Stimulated activated memory B cell treated with anti-CD40 and anti-IgM and Interleukin-4, amounts not matched to agents 10 μg/mL and 1 μg/mL and 100 μg/mL, for 72 hours (primary cell): ENCODE data around the gene PRCD.
"Not testable (repeated sequence)": the region's sequence is repeated elsewhere in the genome, so short reads cannot be mapped to it uniquely, and the experiment has no call there.

Experiments used
- ATAC-seq: fragments of 150-1000 bp; cut with Tn5 transposase; 2 replicates; pipeline ENCODE4 v1.10.0; 2021
- H3K27ac Mint-ChIP-seq: one replicate; pipeline ENCODE4 v1.8.0; 2022; ENCODE audit warnings: mild to moderate bottlenecking, mixed read lengths
- H3K27me3 Mint-ChIP-seq: one replicate; pipeline ENCODE4 v1.8.0; 2022; ENCODE audit warnings: mixed read lengths
- H3K36me3 Mint-ChIP-seq: one replicate; pipeline ENCODE4 v1.8.0; 2022; ENCODE audit warnings: mixed read lengths
- H3K4me1 Mint-ChIP-seq: one replicate; pipeline ENCODE4 v1.8.0; 2022; ENCODE audit warnings: mixed read lengths
- H3K4me3 Mint-ChIP-seq: one replicate; pipeline ENCODE4 v1.8.0; 2022; ENCODE audit warnings: mild to moderate bottlenecking, moderate library complexity, mixed read lengths
- H3K9me3 Mint-ChIP-seq: one replicate; pipeline ENCODE4 v1.8.0; 2022; ENCODE audit warnings: mixed read lengths

Gene PRCD

DNA sequence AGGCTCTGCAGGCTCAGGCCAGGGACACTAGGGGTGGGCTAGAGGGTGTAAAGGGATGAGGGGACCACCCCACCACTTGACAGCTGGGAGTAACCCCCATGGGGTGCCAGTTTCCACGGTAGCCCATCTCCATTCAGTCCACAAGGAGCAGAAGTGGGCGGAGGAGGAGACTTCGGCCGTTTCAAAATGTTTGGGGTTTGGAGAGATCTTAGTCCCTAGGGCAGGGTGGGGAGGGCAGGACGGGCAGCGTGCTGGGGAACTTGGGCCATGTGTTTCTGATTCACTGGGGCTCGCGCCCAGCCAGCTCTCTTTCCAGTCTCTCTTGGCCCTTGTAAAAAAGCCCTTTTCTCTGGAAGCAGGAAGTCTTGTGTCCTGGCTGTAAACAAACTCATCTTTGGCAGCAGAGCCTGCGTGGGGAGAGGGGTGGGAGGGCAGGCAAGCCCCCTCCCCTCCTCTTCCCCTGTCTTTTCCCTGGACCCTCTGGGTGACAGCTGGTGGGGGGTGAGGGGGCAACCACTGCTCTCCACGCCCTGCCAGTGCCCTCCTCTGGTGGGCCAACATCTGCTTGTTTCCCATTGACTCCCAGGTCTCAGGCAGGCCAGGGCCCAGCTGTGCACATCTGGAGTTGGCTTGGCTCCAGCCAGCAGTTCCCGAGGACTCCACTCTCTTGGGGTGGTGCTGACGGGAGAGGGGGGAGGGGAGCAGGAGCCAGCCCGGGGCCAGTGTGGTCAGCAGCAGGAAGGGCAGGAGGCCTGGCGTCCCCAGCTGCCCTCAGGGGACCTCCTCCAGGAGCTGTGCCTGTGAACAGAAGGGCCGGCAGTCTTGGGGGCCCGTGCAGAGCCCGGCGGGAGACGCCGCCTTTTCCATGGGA, 10.4 kb upstream of the PRCD start:
- no peak for ATAC-seq
- Mint-ChIP-seq H3K4me1 (peaks cover 56% of the 10 kb centered on the region), H3K36me3 (no peaks in the 10 kb centered on the region), H3K27ac (peak overlapping the region; percentile 98), H3K9me3 (no peaks in the 10 kb centered on the region), H3K27me3 (no peaks in the 10 kb centered on the region), H3K4me3 (peak overlapping the region; percentile 68)

DNA sequence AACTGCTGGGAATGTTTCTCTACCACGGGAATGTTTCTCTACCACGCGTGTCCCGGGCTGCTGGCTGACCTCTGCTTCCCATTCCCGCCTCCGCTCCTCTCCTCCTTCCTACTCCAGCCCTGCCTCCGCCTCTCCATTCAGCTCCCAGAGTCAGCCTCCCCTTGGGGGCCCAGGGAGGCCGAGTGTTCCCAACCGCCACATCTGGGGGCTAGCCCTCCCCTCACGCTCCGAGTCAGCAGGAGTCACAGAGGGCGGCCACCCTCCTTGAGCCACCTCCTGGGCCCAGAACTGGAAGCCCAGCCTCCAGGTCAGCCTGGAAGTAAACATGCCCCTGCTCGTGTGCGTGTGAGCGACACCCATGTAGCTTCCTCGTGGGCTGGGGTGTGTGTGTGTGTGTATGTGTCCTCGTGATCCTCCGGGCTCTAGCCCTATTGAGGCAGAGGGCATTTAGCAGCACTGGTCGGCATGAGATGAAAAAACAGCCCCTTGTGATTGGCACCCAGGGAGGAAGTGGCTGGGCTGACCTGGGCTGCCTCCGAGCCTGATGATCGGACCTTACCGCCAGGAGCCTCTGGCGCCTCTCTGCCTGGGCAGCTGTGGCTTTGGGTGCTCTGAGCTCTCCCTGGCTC, 9.6 kb upstream of the PRCD start:
- Mint-ChIP-seq H3K27me3 (peaks cover 6% of the 10 kb centered on the region), H3K9me3 (no peaks in the 10 kb centered on the region), H3K4me3 (peak overlapping the region; percentile 32), H3K4me1 (peaks cover 55% of the 10 kb centered on the region), H3K36me3 (no peaks in the 10 kb centered on the region), H3K27ac (peak overlapping the region; percentile 98)
- no peak for ATAC-seq

DNA sequence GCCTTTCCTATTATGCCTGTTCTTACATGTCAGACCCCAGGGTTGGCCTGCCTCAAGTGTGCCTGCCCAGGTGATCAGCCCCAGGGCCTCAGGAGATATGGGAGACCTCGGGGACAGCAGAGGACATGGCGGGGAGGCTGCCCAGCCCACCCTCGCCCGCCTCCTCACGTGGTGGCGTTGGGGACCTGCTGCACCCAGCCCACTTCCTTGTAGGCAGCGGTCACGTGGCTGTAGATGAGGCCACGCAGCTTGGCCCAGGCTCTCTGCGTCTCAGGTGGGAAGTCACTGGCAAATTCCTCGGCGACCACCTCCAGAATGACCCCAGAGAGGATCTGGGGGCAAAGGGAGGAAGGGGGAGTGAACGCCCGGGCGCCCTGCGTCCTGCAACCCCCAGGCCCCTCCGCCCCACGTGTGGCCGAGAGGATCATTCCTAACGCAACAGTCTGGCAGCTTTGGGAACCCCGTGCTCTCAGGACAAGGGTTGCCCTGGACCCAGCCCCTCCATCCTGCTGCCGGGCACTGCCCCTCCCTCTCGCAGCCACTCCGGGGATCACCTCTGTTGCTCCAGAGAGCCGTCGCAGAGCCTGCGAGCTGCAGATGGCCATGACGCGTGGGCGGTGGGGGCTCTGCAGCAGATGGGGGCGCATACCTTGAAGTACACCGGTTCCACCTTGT, 8.9 kb upstream of the PRCD start:
- Mint-ChIP-seq H3K36me3 (no peaks in the 10 kb centered on the region), H3K4me1 (peaks cover 59% of the 10 kb centered on the region)
- no peak for ATAC-seq

DNA sequence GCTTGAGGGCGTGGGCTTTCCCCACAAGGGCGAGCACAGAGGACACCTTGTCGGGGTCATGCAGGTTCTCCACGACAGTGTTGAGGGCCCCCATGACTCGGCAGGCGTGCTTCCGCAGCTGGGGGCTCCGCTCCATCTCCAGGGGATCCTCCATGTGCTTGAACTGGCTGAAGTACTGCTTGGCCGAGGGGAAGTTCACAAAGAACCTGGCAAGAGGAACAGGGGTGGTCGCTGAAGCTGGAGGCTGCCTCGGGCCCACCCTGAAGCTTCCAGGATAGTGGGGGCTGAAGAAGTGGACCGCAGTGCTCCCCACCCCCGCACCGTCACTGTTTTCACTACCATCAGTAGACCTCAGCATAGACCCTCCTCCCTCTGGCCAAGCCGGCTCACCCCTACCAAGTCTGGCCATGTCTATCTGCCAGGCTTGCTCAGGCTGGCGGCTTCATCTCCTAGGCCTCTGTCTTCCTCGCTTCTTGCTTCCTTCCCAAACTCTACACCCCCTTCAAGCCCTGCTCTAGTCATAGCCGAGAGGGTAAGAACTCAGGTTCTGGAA, 8.3 kb upstream of the PRCD start:
- H3K36me3 Mint-ChIP-seq = no peaks in the 10 kb centered on the region
- H3K4me3 Mint-ChIP-seq = no peak overlapping the region
- H3K9me3 Mint-ChIP-seq = no peaks in the 10 kb centered on the region
- H3K27ac Mint-ChIP-seq = peak overlapping the region; percentile 98
- no peak for ATAC-seq
- peaks cover 59% of the 10 kb centered on the region for H3K4me1 Mint-ChIP-seq
- H3K27me3 Mint-ChIP-seq = peaks cover 19% of the 10 kb centered on the region

More for the DNA sequence above, 8.9 kb upstream of the PRCD start:
- no peaks in the 10 kb centered on the region for H3K9me3 Mint-ChIP-seq
- H3K4me3 Mint-ChIP-seq = no peak overlapping the region
- peak overlapping the region; percentile 98 for H3K27ac Mint-ChIP-seq
- peaks cover 13% of the 10 kb centered on the region for H3K27me3 Mint-ChIP-seq

DNA sequence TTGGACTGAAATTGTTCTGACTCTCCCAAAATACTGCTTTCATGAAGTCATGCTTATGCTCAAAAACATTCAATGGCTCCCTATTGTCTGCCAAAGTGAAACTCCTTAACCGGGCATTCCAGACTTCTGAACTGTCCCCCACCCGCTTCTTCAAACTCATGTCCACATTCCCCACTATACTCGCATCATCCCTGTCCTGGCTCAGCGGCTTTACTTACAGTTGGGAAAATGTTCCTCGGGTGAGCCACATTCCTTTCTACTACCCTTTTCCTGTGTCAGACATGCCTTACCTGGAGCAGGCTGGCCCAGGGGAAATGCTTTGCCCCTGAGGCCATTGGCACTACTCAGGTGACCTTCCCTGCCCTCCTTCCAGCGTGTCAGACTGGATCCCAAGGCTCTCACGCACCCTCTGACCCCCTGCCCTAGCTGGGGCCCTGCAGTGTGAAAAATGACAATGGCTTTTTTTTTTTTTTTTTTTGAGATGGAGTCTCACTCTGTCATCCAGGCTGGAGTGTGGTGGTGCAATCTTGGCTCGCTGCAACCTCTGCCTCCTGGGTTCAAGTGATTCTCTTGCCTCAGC, 7.7 kb upstream of the PRCD start:
- H3K27me3 Mint-ChIP-seq = peaks cover 25% of the 10 kb centered on the region
- H3K27ac Mint-ChIP-seq = peak overlapping the region; percentile 98
- H3K4me1 Mint-ChIP-seq = peaks cover 55% of the 10 kb centered on the region
- no peaks in the 10 kb centered on the region for H3K9me3 Mint-ChIP-seq
- no peak for ATAC-seq
- H3K36me3 Mint-ChIP-seq = no peaks in the 10 kb centered on the region
- H3K4me3 Mint-ChIP-seq = no peak overlapping the region

DNA sequence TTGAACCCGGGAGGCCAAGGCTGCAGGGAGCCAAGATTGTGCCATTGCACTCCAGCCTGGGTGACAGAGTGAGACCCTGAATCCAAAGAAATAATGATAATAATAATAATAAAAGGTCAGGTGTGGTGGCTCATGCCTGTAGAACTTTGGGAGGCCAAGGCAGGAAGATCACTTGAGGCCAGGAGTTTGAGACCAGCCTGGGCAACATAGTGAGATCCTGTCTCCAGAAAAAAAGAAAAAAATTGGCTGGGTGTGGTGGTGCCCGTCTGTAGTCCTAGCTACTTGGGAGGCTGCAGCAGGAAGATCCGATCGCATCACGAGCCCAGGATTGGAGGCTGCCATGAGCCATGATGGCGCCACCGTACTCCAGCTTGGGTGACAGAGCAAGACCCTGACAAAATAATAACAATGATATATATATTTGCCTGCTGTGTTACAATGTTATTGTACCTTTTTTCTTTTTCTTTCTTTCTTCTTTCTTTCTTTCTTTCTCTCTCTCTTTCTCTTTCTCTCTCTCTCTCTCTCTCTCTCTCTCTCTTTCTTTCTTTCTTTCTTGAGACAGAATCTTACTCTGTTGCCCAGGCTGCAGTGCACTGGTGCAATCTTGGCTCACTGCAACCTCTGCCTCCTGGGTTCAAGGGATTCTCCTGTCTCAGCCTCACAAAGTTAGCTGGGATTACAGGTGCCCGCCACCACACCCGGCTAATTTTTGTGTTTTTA, 6.0 kb upstream of the PRCD start:
- Mint-ChIP-seq H3K27ac (peak overlapping the region; percentile 17), H3K4me1 (peaks cover 46% of the 10 kb centered on the region), H3K27me3 (peaks cover 33% of the 10 kb centered on the region)
- H3K9me3 Mint-ChIP-seq, ATAC-seq, H3K36me3 Mint-ChIP-seq, H3K4me3 Mint-ChIP-seq: not testable (repeated sequence)

DNA sequence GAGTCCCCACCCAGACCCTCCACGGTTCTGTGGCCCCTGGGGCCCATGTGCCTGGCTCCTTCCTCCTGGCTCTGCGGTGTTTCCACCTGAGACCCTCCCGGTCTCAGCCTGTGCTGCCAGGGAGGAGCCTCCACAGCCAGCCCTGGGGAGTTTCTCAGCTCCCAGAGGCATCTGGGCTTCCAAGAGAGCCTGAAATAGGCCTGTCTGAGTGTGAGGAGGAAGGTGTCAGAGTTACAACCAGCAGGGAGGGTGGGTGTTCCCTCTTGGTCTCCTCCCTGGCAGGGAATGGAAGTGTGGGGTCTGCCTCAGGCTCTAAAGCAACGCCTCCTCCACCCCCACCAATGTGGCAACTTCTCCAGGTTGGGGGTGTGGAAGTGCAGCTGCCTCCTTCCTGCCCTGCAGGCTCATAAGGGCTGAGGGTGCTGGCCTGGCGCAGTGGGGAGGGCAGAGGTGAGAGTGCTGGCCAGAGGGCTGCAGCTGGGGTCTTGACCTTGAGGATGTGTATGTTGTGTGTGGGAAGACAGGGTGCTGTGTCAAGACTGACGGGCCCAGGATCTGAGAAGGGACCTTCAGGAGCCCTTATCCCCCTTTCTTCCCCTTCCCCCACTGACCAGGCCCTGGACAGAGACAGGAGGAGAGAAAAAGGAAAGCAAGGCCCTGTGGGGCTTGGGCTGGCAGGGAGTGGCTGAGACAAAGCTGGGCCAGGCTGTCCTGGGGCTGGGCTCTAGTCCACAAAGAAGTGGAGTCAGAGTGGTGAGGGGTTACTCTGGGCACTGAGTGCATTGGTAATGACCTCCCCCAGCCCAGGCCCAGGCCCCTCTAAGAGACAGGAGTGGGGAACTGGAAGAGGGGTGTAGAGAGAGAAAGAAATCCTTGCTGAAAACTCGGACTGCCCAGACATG, 4.8 kb upstream of the PRCD start:
- Mint-ChIP-seq H3K4me1 (peaks cover 42% of the 10 kb centered on the region), H3K4me3 (no peak overlapping the region), H3K36me3 (no peaks in the 10 kb centered on the region), H3K27me3 (peaks cover 43% of the 10 kb centered on the region), H3K27ac (no peak overlapping the region), H3K9me3 (no peaks in the 10 kb centered on the region)
- no peak for ATAC-seq

DNA sequence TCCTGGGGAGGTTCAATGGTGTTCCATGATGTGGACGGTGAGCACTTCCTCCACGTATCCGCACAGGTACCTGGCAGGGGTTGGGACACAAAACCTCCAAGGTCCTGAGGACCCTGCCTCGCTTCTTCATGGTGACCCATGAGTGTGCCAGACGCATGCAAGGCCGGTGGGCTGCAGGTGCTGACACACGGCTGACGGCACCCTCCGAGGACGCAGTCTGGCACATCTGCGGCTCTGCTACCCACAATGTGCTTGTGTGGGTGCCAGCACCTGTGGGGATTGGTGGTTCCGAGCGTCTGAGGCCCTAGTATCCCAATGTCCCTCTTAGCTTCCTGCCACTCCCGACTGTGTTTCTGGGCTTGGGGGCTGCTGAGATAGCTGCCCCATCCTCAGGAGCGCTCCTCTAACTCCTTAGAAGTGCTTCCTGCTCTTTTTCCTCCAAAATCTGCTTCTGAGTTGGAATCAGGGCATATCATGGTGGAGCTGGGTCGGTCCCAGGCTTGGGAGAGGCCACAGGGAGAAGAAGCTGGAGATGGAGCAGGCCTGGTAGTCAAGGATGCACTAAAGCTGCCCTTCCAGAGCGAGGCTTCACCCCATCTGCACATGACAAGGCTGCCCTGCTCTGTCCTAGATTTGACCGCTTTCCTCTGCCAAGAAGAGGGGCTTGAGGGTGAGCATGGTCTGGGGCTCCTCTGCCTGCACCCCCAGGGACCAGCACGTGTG, 3.9 kb upstream of the PRCD start:
- Mint-ChIP-seq H3K4me3 (no peak overlapping the region), H3K36me3 (no peaks in the 10 kb centered on the region), H3K9me3 (no peaks in the 10 kb centered on the region), H3K4me1 (peaks cover 43% of the 10 kb centered on the region), H3K27ac (no peak overlapping the region), H3K27me3 (peaks cover 43% of the 10 kb centered on the region)
- no peak for ATAC-seq

DNA sequence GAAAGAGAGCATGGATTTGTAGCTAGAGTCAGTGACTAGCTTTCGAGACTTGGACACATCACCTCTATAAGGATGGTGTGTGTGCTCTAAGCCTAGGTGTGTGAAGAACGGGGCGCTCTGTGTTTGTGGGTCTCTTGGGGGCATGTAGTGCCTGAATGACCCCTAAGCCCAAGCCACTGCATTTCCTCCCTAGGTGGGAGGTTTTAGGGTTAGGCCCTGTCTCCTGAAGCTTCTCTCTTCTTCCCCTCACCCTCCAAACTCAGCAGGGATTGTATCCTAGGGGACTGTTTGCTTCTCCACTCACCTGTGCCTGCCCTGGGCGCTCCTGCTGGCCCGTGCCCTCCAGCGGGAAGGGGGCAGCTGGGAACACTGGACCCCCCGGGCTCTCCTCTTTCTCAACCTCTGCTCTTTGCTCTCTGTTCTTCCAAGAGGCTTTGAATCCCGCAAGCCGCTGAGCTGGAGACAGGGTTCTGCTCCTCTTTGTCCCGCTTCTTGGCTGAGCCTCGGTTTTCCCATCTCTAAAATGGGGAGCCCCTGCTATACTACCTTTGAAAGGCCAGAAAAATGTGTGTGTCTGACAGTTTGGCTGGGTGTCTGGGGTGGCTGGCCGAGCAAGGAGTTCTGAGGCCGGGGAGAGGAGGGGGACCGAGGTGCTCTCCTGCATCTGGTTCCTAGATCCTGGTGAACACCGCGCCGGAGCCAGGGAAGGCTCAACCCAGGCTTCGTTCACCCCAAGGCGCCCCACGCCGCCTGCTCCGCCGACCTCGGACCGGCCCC, 3.1 kb upstream of the PRCD start:
- H3K4me1 Mint-ChIP-seq = peaks cover 40% of the 10 kb centered on the region
- no peaks in the 10 kb centered on the region for H3K9me3 Mint-ChIP-seq
- no peaks in the 10 kb centered on the region for H3K36me3 Mint-ChIP-seq
- H3K4me3 Mint-ChIP-seq = peak overlapping the region; percentile 47
- H3K27me3 Mint-ChIP-seq = peaks cover 43% of the 10 kb centered on the region
- H3K27ac Mint-ChIP-seq = no peak overlapping the region
- ATAC-seq = no peak

DNA sequence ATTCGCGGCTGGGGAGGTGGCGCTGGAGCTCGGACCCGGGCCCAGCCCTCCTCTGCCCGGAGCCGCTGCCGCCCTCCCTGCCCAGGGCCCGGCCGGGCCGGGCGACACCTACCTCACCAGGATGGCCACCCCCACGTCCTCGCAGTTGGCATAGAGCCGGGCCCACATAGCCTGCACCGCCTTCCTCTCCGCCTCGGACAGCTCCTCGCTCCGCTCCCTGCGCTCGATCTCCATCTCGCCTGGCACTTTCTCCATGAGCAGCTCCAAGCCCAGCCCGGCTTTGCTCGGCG, 2.6 kb upstream of the PRCD start:
- Mint-ChIP-seq H3K27ac (no peak overlapping the region), H3K9me3 (no peaks in the 10 kb centered on the region), H3K4me3 (peak overlapping the region; percentile 36), H3K36me3 (no peaks in the 10 kb centered on the region), H3K4me1 (peaks cover 35% of the 10 kb centered on the region), H3K27me3 (peaks cover 43% of the 10 kb centered on the region)
- peak; percentile 51 for ATAC-seq

DNA sequence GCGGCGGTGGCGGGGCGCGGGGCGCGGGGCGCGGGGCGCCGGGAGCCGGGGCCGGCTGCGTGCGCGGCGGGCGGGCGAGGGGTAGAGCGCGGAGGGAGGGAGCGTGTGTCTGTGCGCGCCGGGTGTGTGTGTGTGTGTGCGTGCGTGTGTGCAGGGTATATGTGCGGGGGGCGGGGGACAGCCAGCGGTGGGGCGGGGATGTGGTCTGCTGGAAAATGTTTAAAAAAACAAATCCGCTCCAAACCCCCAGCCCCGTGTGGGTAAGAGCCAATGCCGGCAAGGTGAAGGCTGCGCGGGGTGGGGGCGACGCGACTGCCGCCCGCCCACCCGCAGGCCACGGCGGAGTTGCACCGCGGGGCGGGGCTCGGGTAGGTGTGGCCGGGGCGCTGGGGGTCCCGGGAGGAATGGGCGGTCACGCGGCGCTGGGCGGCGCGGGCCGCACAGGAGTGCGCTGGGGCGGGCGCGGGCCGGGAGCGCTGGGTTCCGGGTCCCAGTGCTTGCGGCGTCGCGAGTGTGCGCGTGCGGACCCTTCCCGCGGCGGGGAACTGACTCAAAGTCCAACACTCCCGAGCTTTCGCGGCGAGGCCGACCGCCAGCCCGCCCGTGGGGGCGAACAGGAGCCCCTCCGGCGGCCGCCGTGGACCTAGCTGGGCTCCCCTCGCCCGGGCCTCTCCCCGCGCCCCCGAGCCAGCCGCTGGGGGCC, 2.1 kb upstream of the PRCD start, which contains the start of gene CYGB:
Gene CYGB (minus strand): TSS at position 132 of the 703 bp plus-strand sequence. CDS start 167 bp downstream, outside the sequence.
- Mint-ChIP-seq H3K9me3 (no peaks in the 10 kb centered on the region), H3K36me3 (no peaks in the 10 kb centered on the region), H3K27me3 (peaks cover 43% of the 10 kb centered on the region), H3K4me1 (peaks cover 34% of the 10 kb centered on the region), H3K27ac (no peak within 1 kb of the TSS), H3K4me3 (peak within 1 kb of the TSS; percentile 63)
- peak; percentile 46 for ATAC-seq

DNA sequence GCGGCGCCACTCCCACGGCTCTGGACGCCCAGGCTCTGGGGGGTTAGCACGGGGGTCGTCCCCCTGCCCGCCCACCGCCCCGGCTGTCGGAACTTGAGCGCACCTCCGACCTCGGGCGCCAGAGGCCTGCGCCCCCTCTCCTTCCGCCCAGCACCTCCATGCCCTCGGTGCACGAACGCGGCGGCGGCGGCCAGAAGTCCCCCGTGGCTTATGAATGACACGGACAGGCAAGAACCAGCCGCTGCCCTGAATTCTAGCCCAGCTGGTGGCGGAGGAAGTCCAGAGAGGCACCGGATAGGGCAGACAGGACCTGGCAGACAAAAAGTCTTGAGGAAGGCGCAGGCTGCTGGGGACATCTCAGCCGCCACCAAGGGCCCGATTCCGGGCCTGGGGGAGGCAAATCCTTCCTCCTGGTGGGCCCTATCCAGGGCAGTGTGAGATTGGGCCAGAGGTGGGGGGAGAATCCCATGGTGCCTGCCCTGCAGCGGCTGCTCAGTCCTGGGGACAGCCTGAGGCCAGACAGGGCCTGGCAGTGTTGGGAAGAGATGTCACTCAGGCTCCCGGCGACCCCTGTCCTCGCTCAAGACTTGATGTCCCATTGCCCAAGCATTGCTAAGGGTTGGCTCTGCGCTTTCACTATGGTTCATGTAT, 1.4 kb upstream of the PRCD start:
- Mint-ChIP-seq H3K27me3 (peaks cover 43% of the 10 kb centered on the region), H3K4me3 (peak overlapping the region; percentile 63)

More for the DNA sequence above, 1.4 kb upstream of the PRCD start:
- no peak overlapping the region for H3K27ac Mint-ChIP-seq
- H3K4me1 Mint-ChIP-seq = peaks cover 34% of the 10 kb centered on the region
- no peaks in the 10 kb centered on the region for H3K36me3 Mint-ChIP-seq
- no peak for ATAC-seq
- H3K9me3 Mint-ChIP-seq = no peaks in the 10 kb centered on the region
